ENCODE measurements around the gene PMS1.

DNA sequence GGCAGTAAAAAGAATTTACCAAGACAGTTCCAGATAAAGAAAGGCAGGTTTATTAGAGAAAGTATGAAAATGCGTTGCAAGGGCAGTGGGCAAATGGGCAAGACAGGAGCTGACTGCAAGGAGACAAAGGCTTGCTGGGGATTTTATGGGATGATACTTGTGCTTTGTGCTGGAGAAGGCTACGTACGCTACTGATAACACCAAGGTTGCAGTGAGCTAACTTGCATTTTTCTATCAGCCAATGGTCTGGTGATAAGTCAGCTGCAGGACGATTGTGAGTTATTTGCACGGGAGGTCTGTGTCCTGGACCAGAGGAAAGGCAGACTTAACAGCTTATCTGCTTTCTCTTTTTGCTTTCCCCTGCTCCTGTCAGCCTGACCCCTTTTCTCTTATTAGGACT lies 116.5 kb downstream of the PMS1 start:
- TF ChIP-seq CTCF (IDR thresholded peaks at IDR 0.05; ENCODE audit: low read depth, low read length) (no peak), POLR2A (IDR thresholded peaks at IDR 0.05; ENCODE audit: extremely low read depth, insufficient read length) (no peak), MAX (IDR thresholded peaks at IDR 0.05; ENCODE audit: low read depth, low read length) (no peak), MYC (IDR thresholded peaks at IDR 0.05; ENCODE audit: low read depth, low read length) (no peak)

Measured in NB4 (cell line).